Measurements from ENCODE around the gene SLC8A1.

Gene SLC8A1

GRCh38 chr2:40457837-40458236, 5.9 kb upstream of the SLC8A1 start:
- no peak for DNase-seq

- DNase-seq: no peak
These were observed 5.5 kb upstream of the SLC8A1 start for GRCh38 chr2:40457366-40457765.

- no peak for DNase-seq
These were observed 5.0 kb upstream of the SLC8A1 start for GRCh38 chr2:40456926-40457325.

- DNase-seq: no peak
These were observed 3.8 kb upstream of the SLC8A1 start for GRCh38 chr2:40455661-40456060.

GRCh38 chr2:40454321-40454720, 2.4 kb upstream of the SLC8A1 start:
- no peak for DNase-seq

DNA sequence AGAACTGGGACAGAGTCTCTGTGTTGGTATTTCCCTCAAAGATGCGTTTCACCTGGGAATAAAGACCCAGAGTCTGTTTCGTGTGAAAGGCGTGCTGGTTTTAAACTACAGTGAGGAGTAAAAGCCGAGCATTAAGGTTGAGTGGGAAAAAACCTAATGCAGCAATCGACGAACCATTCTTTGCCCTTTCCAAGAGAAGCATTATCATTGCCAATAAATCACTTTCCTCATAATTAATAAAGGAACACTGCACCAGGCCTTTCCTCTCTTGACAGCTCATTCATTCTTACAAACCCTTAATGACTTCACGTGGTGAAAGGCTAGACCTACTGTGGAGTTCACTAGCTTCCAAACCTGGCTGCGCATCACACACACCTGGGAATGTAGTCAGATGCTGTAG, 896 bp upstream of the SLC8A1 start:
- DNase-seq: no peak

DNA sequence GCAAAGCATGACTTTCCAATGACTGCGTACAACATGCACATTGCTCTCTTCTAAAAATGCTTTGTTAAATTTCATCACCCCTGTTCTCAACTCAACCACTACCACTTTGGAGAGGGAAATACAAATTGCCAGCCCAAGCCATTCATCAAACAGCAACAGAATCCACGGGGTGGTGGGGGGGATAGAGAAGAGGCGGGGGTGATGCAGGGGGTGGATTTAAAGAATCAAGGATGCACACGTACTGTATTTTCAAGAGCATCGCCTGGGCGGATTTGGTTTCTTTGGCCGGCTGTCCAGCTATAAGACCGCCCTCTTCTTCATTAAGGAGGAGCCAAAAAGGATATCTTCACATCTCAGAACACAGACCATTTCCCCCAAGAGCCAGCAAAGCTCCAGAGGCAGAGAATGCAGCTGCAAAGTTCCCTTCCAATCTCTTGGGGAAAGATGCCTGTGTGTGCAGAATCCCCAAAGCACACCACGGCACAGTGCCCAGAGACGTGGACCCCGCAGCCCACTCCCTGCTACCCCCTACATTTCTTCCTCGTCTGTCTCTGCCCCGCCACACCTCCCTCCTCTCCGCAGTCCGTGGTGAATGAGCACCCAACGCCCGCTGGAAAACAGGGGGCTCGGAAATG, 977 bp downstream of the SLC8A1 start:
- peak; percentile 54 for DNase-seq

- DNase-seq: peak; percentile 55
These were observed 1.7 kb downstream of the SLC8A1 start for GRCh38 chr2:40450066-40450795.

DNA sequence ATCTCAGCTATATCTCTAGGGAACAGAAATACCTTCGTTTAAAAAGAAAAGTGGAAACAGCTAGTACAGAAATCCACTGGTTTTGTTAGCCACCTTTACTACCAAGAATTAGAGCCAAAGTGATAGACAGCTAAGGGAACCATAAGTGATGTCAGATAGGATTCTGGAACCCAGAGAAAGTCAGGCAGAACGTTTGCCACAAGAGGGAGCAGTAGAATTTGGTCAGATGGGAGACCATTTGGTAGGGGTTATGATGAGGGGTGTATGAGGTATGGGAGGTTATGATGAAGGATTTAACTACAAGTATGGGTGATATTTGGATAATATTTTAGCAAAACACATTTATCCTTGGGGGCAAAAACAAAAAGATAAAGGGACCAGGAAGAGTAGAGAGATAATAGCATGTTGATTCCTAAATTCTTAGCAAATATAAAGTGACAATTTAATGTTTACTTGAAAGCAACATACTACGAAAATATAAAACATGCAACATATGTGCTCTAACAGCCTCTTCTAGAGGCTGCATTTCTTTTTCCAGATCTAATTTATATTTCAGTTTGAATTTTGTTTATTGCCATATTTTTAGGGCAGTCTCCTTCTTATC, 3.3 kb downstream of the SLC8A1 start:
- DNase-seq: peak; percentile 65

GRCh38 chr2:40445467-40445866, 6.4 kb downstream of the SLC8A1 start:
- DNase-seq: no peak

DNA sequence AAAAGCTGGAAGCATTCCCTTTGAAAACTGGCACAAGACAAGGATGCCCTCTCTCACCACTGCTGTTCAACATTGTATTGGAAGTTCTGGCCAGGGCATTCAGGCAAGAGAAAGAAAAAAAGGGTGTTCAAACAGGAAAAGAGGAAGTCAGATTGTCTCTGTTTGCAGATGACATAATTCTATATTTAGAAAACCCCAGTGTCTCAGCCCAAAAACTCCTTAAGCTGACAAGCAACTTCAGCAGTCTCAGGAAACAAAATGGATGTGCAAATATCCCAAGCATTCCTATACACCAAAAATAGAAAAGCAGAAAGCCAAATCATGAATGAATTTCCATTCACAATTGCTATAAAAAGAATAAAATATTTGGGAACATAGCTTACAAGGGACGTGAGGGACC, 11.1 kb downstream of the SLC8A1 start:
- no peak for DNase-seq

DNA sequence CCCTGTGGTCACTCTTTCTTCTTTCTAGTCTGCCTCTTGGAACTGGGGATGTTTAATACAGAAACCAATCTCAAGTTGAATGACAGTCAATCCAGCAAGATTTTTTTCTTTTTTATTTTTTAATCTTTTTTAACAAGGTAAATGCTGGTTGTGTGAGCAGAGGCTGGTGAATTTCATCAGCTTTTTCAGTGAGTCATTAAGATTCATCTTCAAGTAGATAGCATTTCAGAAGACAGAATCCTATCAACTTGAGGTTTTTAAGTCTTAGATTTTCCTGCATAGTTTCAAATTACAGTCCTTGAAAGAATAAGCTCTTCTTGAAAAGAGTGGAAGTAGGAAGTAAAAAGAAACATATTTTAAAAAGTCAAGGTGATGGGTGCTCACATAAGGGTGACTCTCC, 12.4 kb downstream of the SLC8A1 start:
- no peak for DNase-seq

- DNase-seq: no peak
These were observed 15.8 kb downstream of the SLC8A1 start for GRCh38 chr2:40436093-40436475.

GRCh38 chr2:40435426-40436092, 16.3 kb downstream of the SLC8A1 start:
- DNase-seq: no peak

DNA sequence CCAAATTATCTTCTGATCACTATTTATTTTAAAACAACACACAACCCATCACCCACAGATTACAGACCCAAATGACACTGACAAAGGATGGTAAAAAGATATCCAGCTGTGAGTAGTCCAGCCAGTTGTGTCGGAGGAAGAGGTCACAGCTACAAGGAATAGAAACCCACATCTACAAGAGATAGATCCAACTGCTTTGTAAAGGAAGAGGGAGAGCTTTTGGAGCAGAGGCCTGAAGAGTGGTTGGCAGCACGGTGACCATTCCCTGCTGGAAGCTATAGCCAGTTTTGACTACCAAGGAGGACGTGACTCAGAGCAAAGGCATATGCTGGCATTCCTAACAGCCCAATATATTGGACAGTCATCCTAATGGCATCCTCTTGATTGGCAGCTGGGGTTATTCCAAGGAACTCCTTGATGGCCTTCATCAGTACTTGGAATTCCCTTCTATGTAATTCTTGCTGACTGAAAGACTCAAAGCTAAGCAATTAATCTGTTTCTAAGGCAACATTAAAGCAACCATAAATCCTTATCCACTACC, 17.1 kb downstream of the SLC8A1 start:
- DNase-seq: no peak

DNA sequence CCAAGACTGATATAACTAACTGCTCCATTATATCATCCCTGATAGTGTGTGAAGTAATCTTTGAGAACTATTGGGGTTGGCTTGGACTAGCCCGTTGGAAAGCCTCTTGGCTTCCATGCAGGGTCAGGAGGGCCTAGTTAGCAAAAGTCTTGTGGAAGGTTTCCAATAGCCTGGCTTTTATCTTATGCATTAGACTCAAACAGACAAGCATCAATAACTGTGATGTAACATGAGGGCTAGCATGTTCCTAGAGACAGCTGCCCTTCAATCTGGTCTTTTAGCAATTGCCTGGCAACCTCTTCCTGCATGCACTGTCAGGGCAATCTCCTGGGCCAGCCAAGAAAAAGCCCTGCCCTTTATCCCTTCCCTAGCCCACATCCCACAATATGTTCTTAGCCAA, 18.2 kb downstream of the SLC8A1 start:
- DNase-seq: no peak

- no peak for DNase-seq
These were observed 18.9 kb downstream of the SLC8A1 start for GRCh38 chr2:40432921-40433483.

DNA sequence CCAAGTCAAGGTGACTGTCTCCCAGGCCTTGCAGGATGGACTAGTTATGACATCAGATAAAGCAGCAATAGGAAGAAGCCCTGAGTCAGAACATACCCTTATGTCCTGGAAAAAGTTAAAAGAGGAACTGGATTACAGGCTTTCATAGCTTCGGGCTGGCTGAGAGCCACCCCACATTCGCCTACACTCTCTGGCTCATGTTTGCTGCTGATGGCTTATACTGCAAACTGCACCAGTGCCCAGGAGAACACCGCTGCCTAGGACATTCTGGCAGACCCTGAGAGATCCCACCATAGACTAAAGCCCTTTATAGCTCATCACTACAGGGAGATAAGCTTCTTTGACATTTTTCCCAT, 20.3 kb downstream of the SLC8A1 start:
- DNase-seq: no peak

DNA sequence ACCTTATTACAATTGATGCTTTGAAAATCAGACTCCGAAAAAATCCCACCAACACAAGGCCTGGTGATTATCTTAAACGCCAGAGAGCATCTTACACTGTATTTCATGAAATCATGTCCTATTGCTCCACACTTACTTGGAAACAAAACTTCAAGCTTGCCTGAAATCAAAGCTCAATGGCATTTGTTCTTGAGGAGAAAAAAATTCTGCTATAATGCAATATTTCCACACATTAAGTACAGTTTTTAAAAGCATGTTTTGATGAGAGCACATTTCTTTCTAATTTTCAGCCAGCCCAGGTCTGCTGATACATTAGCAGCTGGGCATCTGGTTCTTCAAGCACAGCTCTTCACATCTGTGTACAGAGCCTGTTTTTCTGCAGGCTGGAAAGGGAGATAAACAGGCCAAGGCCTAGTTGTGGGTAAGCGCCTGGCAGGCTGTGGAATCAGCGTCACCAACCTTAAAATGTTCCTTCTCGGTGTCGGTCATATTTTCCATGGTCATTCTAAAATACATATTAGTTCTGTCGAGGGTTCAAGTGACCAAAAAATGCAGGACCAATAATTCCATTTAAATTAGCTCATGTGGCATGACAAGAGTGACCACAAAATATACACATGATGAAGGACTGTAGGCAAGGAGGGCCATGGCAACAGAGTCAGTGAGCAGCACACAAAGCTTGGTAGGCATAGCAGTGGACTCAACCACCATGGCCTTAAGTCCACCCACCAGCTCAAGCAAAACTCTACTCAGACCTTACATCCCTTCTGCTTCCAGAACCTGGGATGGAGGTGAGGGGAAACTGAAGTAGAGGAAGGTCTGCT, 20.9 kb downstream of the SLC8A1 start:
- no peak for DNase-seq

DNA sequence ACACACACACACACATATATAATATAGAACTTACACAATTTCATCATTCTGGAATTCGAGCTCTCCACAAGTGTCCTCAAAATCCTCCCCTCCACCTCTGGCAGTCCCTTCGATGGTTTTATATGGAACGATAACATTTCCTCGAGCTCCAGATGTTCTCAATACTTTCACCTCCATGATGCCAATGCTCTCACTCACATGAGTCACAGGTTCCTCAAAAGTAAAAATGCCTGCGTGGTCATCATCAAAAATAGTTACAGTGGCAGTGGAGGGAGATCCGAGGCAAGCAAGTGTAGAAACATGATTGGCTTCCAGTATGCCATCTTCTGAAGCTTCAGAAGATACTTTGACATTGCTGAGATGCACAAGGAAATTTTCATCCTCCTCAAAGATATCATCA, 23.5 kb downstream of the SLC8A1 start:
- no peak for DNase-seq

DNA sequence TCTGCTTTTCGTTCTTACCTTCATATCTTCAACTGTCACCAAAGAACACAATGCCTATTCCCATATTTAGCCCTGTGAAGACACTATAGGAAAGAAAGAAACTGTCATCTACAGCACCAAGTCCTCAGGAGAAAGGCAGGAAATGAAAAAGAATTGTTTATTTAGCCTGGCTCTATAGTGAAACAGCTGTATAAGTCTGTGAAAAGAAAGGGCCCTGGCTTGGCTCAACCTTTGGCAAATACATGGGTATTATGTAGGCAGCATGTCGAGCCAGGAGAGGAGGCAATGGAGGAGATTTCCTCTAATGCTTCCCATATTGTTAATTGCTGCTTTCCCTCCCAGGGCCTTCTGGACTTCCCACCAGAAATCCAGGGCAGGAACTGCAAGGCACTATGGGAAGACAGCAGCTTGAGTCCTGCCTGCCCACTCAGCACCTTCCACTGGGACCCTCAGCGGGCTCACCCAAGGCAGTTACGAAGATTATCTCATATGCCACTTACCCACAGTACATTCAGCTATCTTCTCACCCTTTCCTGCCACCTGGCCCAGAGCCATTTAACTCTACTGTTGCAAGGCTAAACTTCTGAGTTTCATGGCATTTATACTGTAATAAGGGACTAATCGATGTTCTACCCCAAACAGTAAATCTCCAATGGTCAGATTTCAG, 30.1 kb downstream of the SLC8A1 start:
- DNase-seq: no peak

DNA sequence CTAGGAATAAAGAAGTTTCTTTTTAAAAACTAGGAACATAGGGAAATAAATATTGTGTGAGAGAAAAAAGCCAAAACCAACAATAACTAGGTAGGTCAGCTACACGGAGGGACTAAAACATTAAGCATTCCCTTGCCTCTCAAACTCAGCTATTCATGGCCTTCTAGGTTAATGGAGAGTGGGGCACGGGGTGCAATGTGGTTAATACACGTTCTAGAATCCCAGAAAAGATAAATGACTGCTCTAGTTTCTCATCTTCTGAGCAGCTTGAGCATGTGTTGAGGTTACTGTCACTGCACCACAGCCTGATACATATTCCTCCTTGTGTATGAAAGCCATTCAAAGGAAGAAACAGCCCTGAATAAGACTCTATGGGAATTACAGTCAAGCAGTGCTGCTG, 31.4 kb downstream of the SLC8A1 start:
- no peak for DNase-seq
